Glutamatergic neuron (in vitro differentiated cells): ENCODE measurements around the gene UGCG. TPM values are rescaled to one million over a fixed set of nuclear protein-coding genes. Genes with fewer than 3 reads are reported as not detected.

ENCODE experiments used
- DNase-seq: peaks from one replicate; pipeline ENCODE4 v3.0.0; 2022
- H3K27ac Mint-ChIP-seq: one replicate; pipeline ENCODE4 v1.8.0; 2020; ENCODE audit warnings: mild to moderate bottlenecking, mixed read lengths, inconsistent platforms; ENCODE audit not compliant: unreplicated experiment
- H3K27me3 Mint-ChIP-seq: one replicate; pipeline ENCODE4 v1.8.0; 2020; ENCODE audit warnings: mild to moderate bottlenecking, moderate library complexity, mixed read lengths, inconsistent platforms; ENCODE audit not compliant: unreplicated experiment
- H3K36me3 Mint-ChIP-seq: one replicate; pipeline ENCODE4 v1.8.0; 2020; ENCODE audit warnings: mild to moderate bottlenecking, mixed read lengths, inconsistent platforms; ENCODE audit not compliant: unreplicated experiment
- H3K4me1 Mint-ChIP-seq: one replicate; pipeline ENCODE4 v1.8.0; 2020; ENCODE audit warnings: mild to moderate bottlenecking, low read depth, mixed read lengths, inconsistent platforms; ENCODE audit not compliant: unreplicated experiment
- H3K4me3 Mint-ChIP-seq: one replicate; pipeline ENCODE4 v1.8.0; 2020; ENCODE audit warnings: mild to moderate bottlenecking, mixed read lengths, inconsistent platforms; ENCODE audit not compliant: unreplicated experiment
- H3K9me3 Mint-ChIP-seq: one replicate; pipeline ENCODE4 v1.8.0; 2020; ENCODE audit warnings: mild to moderate bottlenecking, moderate library complexity, mixed read lengths, inconsistent platforms; ENCODE audit not compliant: unreplicated experiment
- CTCF ChIP-seq: fragments of 200-600 bp; sonication (generic); IDR thresholded peaks from one replicate; pipeline ENCODE4 v1.5.0; 2021; ENCODE audit not compliant: partially characterized antibody, unreplicated experiment
- total RNA-seq: library from RNA; stranded (reverse); fragmentation: NEBNext Ultra II Directional; extraction: Animal tissue kit (Norgen Biotek cat#: 25700); gene quantifications from one replicate; pipeline ENCODE4 v1.2.1, GENCODE V29; 2021; ENCODE audit not compliant: unreplicated experiment

Gene UGCG
- total RNA-seq, 1 donor from 2014 or later: 16.0 TPM

- H3K36me3 Mint-ChIP-seq: no peaks in the 10 kb centered on the region
- H3K4me1 Mint-ChIP-seq: peaks cover 2% of the 10 kb centered on the region
Measured at GRCh38 chr9:111948951-111949350, 52.3 kb downstream of the UGCG start.

GRCh38 chr9:111949919-111950318, 53.3 kb downstream of the UGCG start:
- DNase-seq: no peak
- H3K4me1 Mint-ChIP-seq: peaks cover 3% of the 10 kb centered on the region
- TF ChIP-seq CTCF: no peak
- no peaks in the 10 kb centered on the region for H3K36me3 Mint-ChIP-seq
- H3K4me3 Mint-ChIP-seq: no peak overlapping the region
- H3K27me3 Mint-ChIP-seq: no peaks in the 10 kb centered on the region
- H3K9me3 Mint-ChIP-seq: peaks cover 1% of the 10 kb centered on the region
- no peak overlapping the region for H3K27ac Mint-ChIP-seq

More at GRCh38 chr9:111948951-111949350, 52.3 kb downstream of the UGCG start:
- DNase-seq: no peak
- H3K4me3 Mint-ChIP-seq: no peak overlapping the region
- H3K27me3 Mint-ChIP-seq: no peaks in the 10 kb centered on the region
- no peak for TF ChIP-seq CTCF
- no peak overlapping the region for H3K27ac Mint-ChIP-seq
- no peaks in the 10 kb centered on the region for H3K9me3 Mint-ChIP-seq

GRCh38 chr9:111952559-111952958, 55.9 kb downstream of the UGCG start:
- Mint-ChIP-seq H3K4me3 (no peak overlapping the region), H3K27me3 (no peaks in the 10 kb centered on the region), H3K36me3 (no peaks in the 10 kb centered on the region), H3K9me3 (peaks cover 3% of the 10 kb centered on the region), H3K27ac (no peak overlapping the region), H3K4me1 (peaks cover 6% of the 10 kb centered on the region)
- DNase-seq: no peak
- no peak for TF ChIP-seq CTCF

GRCh38 chr9:111953444-111953843, 56.8 kb downstream of the UGCG start:
- Mint-ChIP-seq H3K9me3 (peaks cover 3% of the 10 kb centered on the region), H3K36me3 (no peaks in the 10 kb centered on the region), H3K4me3 (no peak overlapping the region), H3K27me3 (no peaks in the 10 kb centered on the region), H3K4me1 (peaks cover 6% of the 10 kb centered on the region), H3K27ac (no peak overlapping the region)
- DNase-seq: no peak
- TF ChIP-seq CTCF: no peak

GRCh38 chr9:111955048-111955447, 58.4 kb downstream of the UGCG start:
- no peak overlapping the region for H3K27ac Mint-ChIP-seq
- H3K27me3 Mint-ChIP-seq: no peaks in the 10 kb centered on the region
- no peak overlapping the region for H3K4me3 Mint-ChIP-seq
- no peak for TF ChIP-seq CTCF
- H3K36me3 Mint-ChIP-seq: no peaks in the 10 kb centered on the region
- DNase-seq: peak; percentile 23
- peaks cover 3% of the 10 kb centered on the region for H3K9me3 Mint-ChIP-seq
- peaks cover 6% of the 10 kb centered on the region for H3K4me1 Mint-ChIP-seq
